Caco-2 (cell line): Measurements from ENCODE around the gene TMEFF2. TPM values are rescaled to one million over a fixed set of nuclear protein-coding genes. Genes with fewer than 3 reads are reported as not detected.

Experiments
- BruUV-seq: library from RNA; stranded (reverse); fragments of 400-500 nt; replicated peaks from 2 replicates; lab custom pipeline; 2021; lab: Mats Ljungman, UMichigan
- CTCF ChIA-PET: fragments of 300-600 bp; sonication (Branson Sonifier 250); formaldehyde crosslinking; loops from one replicate; lab custom pipeline; 2022; ENCODE audit warnings: antibody characterized with exemption; lab: Charles Lee
- POLR2A ChIA-PET: fragments of 300-600 bp; sonication (Branson Sonifier 250); formaldehyde crosslinking; loops from one replicate; lab custom pipeline; 2022; ENCODE audit warnings: antibody characterized with exemption; lab: Charles Lee
- DNase-seq, 2 experiments: peaks; one replicate each; pipeline versions ENCODE4 v3.0.0 to v3.0.0-alpha.2; 2020 to 2022
- H3K27me3 ChIP-seq: replicated peaks from 2 replicates; pipeline ENCODE4 v1.6.0; 2011; ENCODE audit warnings: low read length; ENCODE audit not compliant: control insufficient read depth, insufficient read depth
- H3K36me3 ChIP-seq: 2 replicates; pipeline ENCODE4 v1.5.1; 2011; ENCODE audit warnings: low read length; ENCODE audit not compliant: control insufficient read depth, insufficient read depth
- H3K4me1 ChIP-seq: fragments of 250-450 bp; sonication (Bioruptor Pico); 2 replicates; pipeline ENCODE4 v1.5.1; 2020; ENCODE audit warnings: mild to moderate bottlenecking
- H3K4me3 ChIP-seq: 2 replicates; pipeline ENCODE4 v1.5.1; 2011; ENCODE audit warnings: low read depth, mild to moderate bottlenecking, control low read depth, low read length
- H3K9me3 ChIP-seq: fragments of 250-450 bp; sonication (Bioruptor Pico); 2 replicates; pipeline ENCODE4 v1.5.1; 2020; ENCODE audit warnings: mild to moderate bottlenecking, moderate library complexity
- H3K27ac Mint-ChIP-seq: one replicate; pipeline ENCODE4 v1.8.0; 2022; ENCODE audit warnings: mixed read lengths; ENCODE audit not compliant: unreplicated experiment
- H3K27me3 Mint-ChIP-seq: one replicate; pipeline ENCODE4 v1.8.0; 2022; ENCODE audit warnings: mixed read lengths; ENCODE audit not compliant: insufficient read depth, unreplicated experiment
- H3K36me3 Mint-ChIP-seq: one replicate; pipeline ENCODE4 v1.8.0; 2022; ENCODE audit warnings: mild to moderate bottlenecking, mixed read lengths; ENCODE audit not compliant: insufficient read depth, unreplicated experiment
- H3K4me1 Mint-ChIP-seq: one replicate; pipeline ENCODE4 v1.8.0; 2022; ENCODE audit warnings: low read depth, mixed read lengths; ENCODE audit not compliant: unreplicated experiment
- H3K4me3 Mint-ChIP-seq: one replicate; pipeline ENCODE4 v1.8.0; 2022; ENCODE audit warnings: mild to moderate bottlenecking, moderate library complexity, mixed read lengths; ENCODE audit not compliant: unreplicated experiment
- H3K9me3 Mint-ChIP-seq: one replicate; pipeline ENCODE4 v1.8.0; 2022; ENCODE audit warnings: mixed read lengths; ENCODE audit not compliant: unreplicated experiment
- CTCF ChIP-seq, 2 experiments: fragments of 200-600 bp in 1 of 2; IDR thresholded peaks; 1 replicate in 1 of 2; 2 replicates in 1 of 2; pipeline versions ENCODE4 v1.5.1 to v1.8.0; 2011 to 2022; ENCODE audit warnings: antibody characterized with exemption in 1 of 2, control low read depth in 1 of 2, inconsistent platforms in 1 of 2, low read depth in 1 of 2, low read length in 1 of 2, mild to moderate bottlenecking in 1 of 2, moderate library complexity in 1 of 2; ENCODE audit not compliant: insufficient read depth in 1 of 2, severe bottlenecking in 1 of 2, unreplicated experiment in 1 of 2
- intact Hi-C: fragments of 100-400 bp; cut with micrococcal nuclease; formaldehyde crosslinking; loops from one replicate; pipeline ENCODE4 v1.10.0; 2022; ENCODE audit not compliant: unreplicated experiment
- total RNA-seq: library from RNA; stranded (reverse); gene quantifications from 2 replicates; pipeline ENCODE4 v1.2.3, GENCODE V29; 2022

The TMEFF2 gene
- total RNA-seq, 1 experiment from 2014 or later = not detected

DNA sequence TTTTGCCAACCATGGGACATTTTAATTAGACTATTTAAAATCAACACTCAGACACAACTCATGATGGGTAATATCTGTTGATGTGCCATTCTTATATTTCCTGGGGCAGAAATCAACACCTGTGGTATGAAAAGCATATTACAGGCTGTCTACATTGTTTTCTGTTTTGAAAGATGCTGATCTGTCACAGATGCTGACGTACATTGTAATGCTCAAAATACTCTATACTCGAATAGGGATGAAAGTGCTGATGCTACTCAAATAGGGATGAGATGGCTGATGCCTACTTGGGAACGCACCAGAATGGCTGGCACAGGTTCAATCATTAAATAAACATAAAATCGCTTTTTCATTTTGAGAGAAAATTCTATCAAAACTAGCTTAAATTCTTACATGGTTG, 41.2 kb downstream of the TMEFF2 start:
- Histone ChIP-seq H3K36me3 (no peaks in the 10 kb centered on the region), H3K27me3 (no peaks in the 10 kb centered on the region), H3K9me3 (no peaks in the 10 kb centered on the region), H3K4me3 (no peak overlapping the region), H3K4me1 (no peaks in the 10 kb centered on the region)
- Mint-ChIP-seq H3K36me3 (no peaks in the 10 kb centered on the region), H3K4me1 (no peaks in the 10 kb centered on the region), H3K27me3 (peaks cover 4% of the 10 kb centered on the region), H3K9me3 (no peaks in the 10 kb centered on the region), H3K4me3 (no peak overlapping the region), H3K27ac (no peak overlapping the region)
- ChIA-PET CTCF (no interaction called here), POLR2A (no interaction called here)
- no peak for TF ChIP-seq CTCF (IDR thresholded peaks at IDR 0.05; ENCODE audit: insufficient read depth in 1 of 2, low read depth in 1 of 2, low read length in 1 of 2, severe bottlenecking in 1 of 2, unreplicated experiment in 1 of 2)
- DNase-seq = no peak
- intact Hi-C loops = no loop called here
- no TSS peak for BruUV-seq

GRCh38 chr2:192151853-192152252, 42.9 kb downstream of the TMEFF2 start:
- no peak overlapping the region for H3K4me3 Mint-ChIP-seq
- Histone ChIP-seq H3K4me3 (no peak overlapping the region), H3K9me3 (no peaks in the 10 kb centered on the region), H3K4me1 (no peaks in the 10 kb centered on the region), H3K36me3 (no peaks in the 10 kb centered on the region), H3K27me3 (no peaks in the 10 kb centered on the region)
- ChIA-PET CTCF (no interaction called here), POLR2A (no interaction called here)
- H3K36me3 Mint-ChIP-seq = no peaks in the 10 kb centered on the region
- H3K9me3 Mint-ChIP-seq = no peaks in the 10 kb centered on the region
- no peak for DNase-seq
- peaks cover 2% of the 10 kb centered on the region for H3K27me3 Mint-ChIP-seq
- no peak for TF ChIP-seq CTCF (IDR thresholded peaks at IDR 0.05; ENCODE audit: insufficient read depth in 1 of 2, low read depth in 1 of 2, low read length in 1 of 2, severe bottlenecking in 1 of 2, unreplicated experiment in 1 of 2)
- no peak overlapping the region for H3K27ac Mint-ChIP-seq
- no peaks in the 10 kb centered on the region for H3K4me1 Mint-ChIP-seq
- BruUV-seq = no TSS peak
- intact Hi-C loops = no loop called here

GRCh38 chr2:192150166-192150565, 44.6 kb downstream of the TMEFF2 start:
- ChIA-PET CTCF (no interaction called here), POLR2A (no interaction called here)
- no TSS peak for BruUV-seq
- Mint-ChIP-seq H3K27ac (no peak overlapping the region), H3K4me3 (no peak overlapping the region), H3K9me3 (no peaks in the 10 kb centered on the region), H3K4me1 (no peaks in the 10 kb centered on the region), H3K27me3 (peaks cover 2% of the 10 kb centered on the region), H3K36me3 (no peaks in the 10 kb centered on the region)
- Histone ChIP-seq H3K9me3 (no peaks in the 10 kb centered on the region), H3K27me3 (no peaks in the 10 kb centered on the region), H3K4me3 (no peak overlapping the region), H3K4me1 (no peaks in the 10 kb centered on the region), H3K36me3 (no peaks in the 10 kb centered on the region)
- no peak for TF ChIP-seq CTCF (IDR thresholded peaks at IDR 0.05; ENCODE audit: insufficient read depth in 1 of 2, low read depth in 1 of 2, low read length in 1 of 2, severe bottlenecking in 1 of 2, unreplicated experiment in 1 of 2)
- no peak for DNase-seq
- intact Hi-C loops = no loop called here
